Left lung (tissue), 10 donors: ENCODE data around the gene ATXN1. TPM values are rescaled to one million over a fixed set of nuclear protein-coding genes. Genes with fewer than 3 reads are reported as not detected.

Source experiments
- ATAC-seq: fragments of 200-7000 bp; cut with Tn5 transposase; one replicate; pipeline ENCODE4 v1.9.1; 2020; ENCODE audit warnings: moderate library complexity
- DNase-seq, 4 donors: peaks; one replicate each; pipeline ENCODE4 v3.0.0-alpha.2; 2013 to 2020
- H3K27ac ChIP-seq, 2 donors: fragments of 200-600 bp; sonication (generic) in 1 of 2; one replicate each; pipeline versions ENCODE4 v1.5.0 to v1.8.0; 2020 to 2021
- H3K27me3 ChIP-seq, 2 donors: fragments of 200-600 bp; sonication (generic) in 1 of 2; one replicate each; pipeline versions ENCODE4 v1.5.0 to v1.8.0; 2020 to 2021
- H3K36me3 ChIP-seq, 2 donors: fragments of 200-600 bp; sonication (generic) in 1 of 2; one replicate each; pipeline versions ENCODE4 v1.5.0 to v1.8.0; 2020 to 2021
- H3K4me1 ChIP-seq, 2 donors: fragments of 200-600 bp; one replicate each; pipeline ENCODE4 v1.8.0; 2021
- H3K4me3 ChIP-seq, 2 donors: fragments of 200-600 bp; sonication (generic) in 1 of 2; one replicate each; pipeline versions ENCODE4 v1.5.0 to v1.8.0; 2020 to 2021; ENCODE audit warnings: mild to moderate bottlenecking in 1 of 2
- H3K9me3 ChIP-seq, 2 donors: fragments of 200-600 bp; sonication (generic) in 1 of 2; one replicate each; pipeline versions ENCODE4 v1.5.0 to v1.8.0; 2020 to 2021
- intact Hi-C, 2 donors: fragments of 100-400 bp; cut with DNase I; formaldehyde crosslinking; loops; one replicate each; pipeline versions ENCODE4 v1.11.2 to v1.14.2; 2022
- polyA plus RNA-seq, 6 donors: library from polyadenylated mRNA; unstranded; fragments of 120-200 nt; gene quantifications; one replicate each; pipeline ENCODE4 v1.2.1, GENCODE V29; 2013; ENCODE audit not compliant: insufficient read length in 6 of 6
- total RNA-seq, 2 donors: library from RNA; stranded (reverse); fragmentation: NEBNext Ultra II Directional; extraction: Animal tissue kit (Norgen Biotek cat#: 25700); gene quantifications; one replicate each; pipeline ENCODE4 v1.2.1, GENCODE V29; 2021
- TF ChIP-seq, protein P1 (sequence below), 2 donors: fragments of 200-600 bp; sonication (generic) in 1 of 2; IDR thresholded peaks; one replicate each; pipeline versions ENCODE4 v1.5.0 to v1.8.0; 2021; ENCODE audit warnings: antibody characterized with exemption in 2 of 2
- donor health status: DM: no; HTN: yes; CAD: no.
- donor health status: DM: no; HTN: no; CAD: no.

ATXN1 gene
- total and polyA plus RNA-seq, 8 donors, result 23.3 to 67.4 (median 27.3) TPM

DNA sequence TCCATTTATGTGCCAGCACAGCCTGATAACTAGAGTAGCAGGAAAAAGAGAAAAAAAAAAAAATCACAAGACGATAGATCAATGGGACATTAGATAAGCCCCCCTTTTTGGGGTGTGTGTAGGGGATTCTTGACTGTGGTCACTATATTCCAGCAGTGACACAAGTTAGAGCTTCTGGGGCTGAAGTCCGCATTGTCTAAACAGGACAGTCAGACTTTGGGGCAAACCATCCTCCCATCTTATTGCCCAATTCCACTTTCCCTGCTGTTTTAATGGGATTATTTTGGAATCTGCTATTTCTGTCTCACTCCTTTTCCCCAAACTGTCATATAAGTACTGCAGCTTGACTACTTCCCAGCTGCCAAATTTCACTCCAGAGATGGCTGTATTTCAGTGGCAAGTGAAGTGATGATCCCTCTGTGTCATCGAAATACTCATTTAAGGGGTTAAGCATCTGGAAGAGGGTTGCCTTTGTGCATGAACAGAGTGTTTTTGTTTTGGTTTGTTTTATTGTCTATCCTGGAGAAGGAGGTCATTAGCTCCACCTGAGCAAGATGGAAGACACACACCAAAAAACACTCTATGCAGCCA lies 182.5 kb downstream of the ATXN1 start:
- DNase-seq, result peak in 1 of 4 donors; percentile 14

DNA sequence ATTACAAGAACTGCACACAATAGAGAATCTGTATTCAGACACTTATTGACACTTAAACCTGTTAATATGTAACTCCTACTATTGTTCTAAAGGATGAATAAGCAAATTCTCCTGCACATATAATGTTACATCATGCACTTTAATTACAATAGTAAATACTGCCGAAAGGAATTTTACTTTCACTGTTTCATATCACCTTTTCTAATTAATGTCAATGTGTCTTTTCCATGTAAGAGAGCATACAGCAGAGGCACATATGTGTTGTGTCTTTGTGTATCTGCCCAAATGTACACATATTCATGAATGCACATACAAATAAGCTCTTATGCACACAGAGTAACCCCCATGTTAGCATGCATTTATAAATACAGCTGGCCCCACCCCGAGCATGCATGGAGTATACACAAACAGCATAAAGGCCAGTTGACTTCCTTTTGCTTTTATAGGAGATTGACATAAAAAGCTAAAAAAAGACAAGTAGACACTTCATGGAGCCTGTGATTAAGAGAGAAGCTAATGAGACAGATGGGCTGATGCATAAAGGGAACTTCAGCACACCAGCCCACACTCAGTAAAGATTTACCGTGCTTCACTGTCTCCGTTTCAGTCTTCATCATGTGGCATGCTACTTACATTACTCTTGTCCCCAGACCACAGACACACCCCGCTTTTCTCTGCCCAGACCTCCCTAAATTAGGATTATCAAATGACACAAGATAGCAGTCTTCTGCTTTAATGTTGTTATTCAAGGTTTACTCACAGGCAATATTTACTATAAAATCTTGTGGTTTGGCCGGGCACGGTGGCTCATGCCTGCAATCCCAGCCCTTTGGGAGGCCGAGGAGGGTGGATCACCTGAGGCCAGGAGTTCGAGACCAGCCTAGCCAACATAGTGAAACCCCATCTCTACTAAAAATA lies 184.6 kb downstream of the ATXN1 start:
- ATAC-seq (peak; percentile 53), DNase-seq (no peak)
- H3K4me3 ChIP-seq, result no peak overlapping the region
- no peaks in the 10 kb centered on the region for H3K36me3 ChIP-seq
- no peaks in the 10 kb centered on the region for H3K9me3 ChIP-seq
- H3K27ac ChIP-seq, result no peak overlapping the region
- intact Hi-C loops, result no loop called here
- TF ChIP-seq, protein P1, sequence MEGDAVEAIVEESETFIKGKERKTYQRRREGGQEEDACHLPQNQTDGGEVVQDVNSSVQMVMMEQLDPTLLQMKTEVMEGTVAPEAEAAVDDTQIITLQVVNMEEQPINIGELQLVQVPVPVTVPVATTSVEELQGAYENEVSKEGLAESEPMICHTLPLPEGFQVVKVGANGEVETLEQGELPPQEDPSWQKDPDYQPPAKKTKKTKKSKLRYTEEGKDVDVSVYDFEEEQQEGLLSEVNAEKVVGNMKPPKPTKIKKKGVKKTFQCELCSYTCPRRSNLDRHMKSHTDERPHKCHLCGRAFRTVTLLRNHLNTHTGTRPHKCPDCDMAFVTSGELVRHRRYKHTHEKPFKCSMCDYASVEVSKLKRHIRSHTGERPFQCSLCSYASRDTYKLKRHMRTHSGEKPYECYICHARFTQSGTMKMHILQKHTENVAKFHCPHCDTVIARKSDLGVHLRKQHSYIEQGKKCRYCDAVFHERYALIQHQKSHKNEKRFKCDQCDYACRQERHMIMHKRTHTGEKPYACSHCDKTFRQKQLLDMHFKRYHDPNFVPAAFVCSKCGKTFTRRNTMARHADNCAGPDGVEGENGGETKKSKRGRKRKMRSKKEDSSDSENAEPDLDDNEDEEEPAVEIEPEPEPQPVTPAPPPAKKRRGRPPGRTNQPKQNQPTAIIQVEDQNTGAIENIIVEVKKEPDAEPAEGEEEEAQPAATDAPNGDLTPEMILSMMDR (IDR thresholded peaks at IDR 0.05), result no peak
- no peaks in the 10 kb centered on the region for H3K27me3 ChIP-seq
- H3K4me1 ChIP-seq, result no peaks in the 10 kb centered on the region

More for the DNA sequence above, 182.5 kb downstream of the ATXN1 start:
- ATAC-seq, result no peak
- intact Hi-C loops, result no loop called here
- H3K27me3 ChIP-seq, result no peaks in the 10 kb centered on the region
- no peak overlapping the region for H3K27ac ChIP-seq
- H3K4me1 ChIP-seq, result no peaks in the 10 kb centered on the region
- TF ChIP-seq, protein P1 (IDR thresholded peaks at IDR 0.05), result no peak
- peaks cover 0 to 9% of the 10 kb centered on the region in 2 donors for H3K36me3 ChIP-seq
- H3K9me3 ChIP-seq, result no peaks in the 10 kb centered on the region
- H3K4me3 ChIP-seq, result no peak overlapping the region

DNA sequence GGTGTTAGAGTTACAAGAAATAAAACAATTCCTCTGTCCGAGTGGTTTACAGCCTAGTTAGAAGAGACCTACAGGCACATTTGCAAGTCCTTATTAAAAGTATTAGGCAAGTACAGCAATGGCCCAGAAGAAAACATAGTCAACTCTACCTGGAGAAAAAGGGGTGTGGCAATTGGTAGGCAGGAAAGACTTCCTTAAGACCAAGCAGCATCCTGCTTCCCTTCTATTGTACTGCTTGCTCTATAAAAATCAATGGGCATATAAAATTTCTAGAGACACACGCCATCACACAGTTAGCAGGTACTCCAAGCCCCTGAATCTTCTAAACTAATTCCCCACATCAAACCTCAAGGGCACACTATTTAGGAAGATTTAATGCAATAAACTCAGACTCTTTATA lies 185.6 kb downstream of the ATXN1 start:
- Histone ChIP-seq H3K27me3 (no peaks in the 10 kb centered on the region), H3K9me3 (no peaks in the 10 kb centered on the region), H3K4me1 (no peaks in the 10 kb centered on the region), H3K27ac (no peak overlapping the region), H3K36me3 (no peaks in the 10 kb centered on the region), H3K4me3 (no peak overlapping the region)
- no peak for DNase-seq
- TF ChIP-seq, protein P1 (IDR thresholded peaks at IDR 0.05), result no peak
- ATAC-seq, result no peak
- intact Hi-C loops, result no loop called here

DNA sequence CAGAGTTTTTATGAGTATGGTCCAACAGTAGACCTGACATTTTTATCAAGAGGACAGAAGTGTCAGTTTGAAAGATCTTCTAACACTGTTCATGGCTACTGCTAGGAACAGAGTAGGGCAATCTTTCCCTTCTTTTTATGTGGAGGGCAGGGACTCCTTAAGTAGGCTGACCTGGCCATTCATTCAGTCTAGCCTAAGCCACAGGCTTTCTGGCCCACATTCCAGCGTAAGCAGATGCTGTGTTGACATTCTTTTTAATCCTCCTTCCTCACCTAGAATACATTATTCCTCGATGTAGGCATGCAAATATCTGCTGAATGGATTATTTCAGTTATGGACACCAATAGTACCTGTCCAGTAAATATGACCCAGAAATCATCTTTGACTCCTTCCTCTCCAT lies 188.3 kb downstream of the ATXN1 start:
- no peaks in the 10 kb centered on the region for H3K9me3 ChIP-seq
- ATAC-seq, result no peak
- no peak overlapping the region for H3K4me3 ChIP-seq
- peaks cover 0 to 7% of the 10 kb centered on the region in 2 donors for H3K4me1 ChIP-seq
- no peaks in the 10 kb centered on the region for H3K27me3 ChIP-seq
- no peak for DNase-seq
- H3K27ac ChIP-seq, result no peak overlapping the region
- intact Hi-C loops, result no loop called here
- TF ChIP-seq, protein P1 (IDR thresholded peaks at IDR 0.05), result no peak
- H3K36me3 ChIP-seq, result no peaks in the 10 kb centered on the region

DNA sequence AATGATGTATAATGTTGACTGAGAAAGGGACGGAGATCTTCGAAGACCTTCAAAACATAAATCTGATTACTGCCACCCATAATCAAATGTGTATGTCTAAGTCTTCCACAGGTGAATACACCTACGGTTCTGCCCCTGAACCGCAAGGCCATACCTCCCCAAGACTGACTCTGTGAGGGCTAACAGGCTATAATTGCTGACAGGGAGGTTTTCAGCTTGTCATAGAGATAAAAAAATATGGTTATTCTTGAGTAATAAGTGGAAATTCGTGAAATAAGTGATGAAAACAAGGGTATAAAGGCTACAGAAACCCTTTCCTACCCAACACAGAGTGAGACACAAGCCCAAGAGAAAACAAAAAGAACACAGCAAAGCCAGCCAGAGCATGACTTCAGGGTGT lies 188.9 kb downstream of the ATXN1 start:
- no peaks in the 10 kb centered on the region for H3K27me3 ChIP-seq
- H3K27ac ChIP-seq, result no peak overlapping the region
- H3K9me3 ChIP-seq, result no peaks in the 10 kb centered on the region
- no peak overlapping the region for H3K4me3 ChIP-seq
- DNase-seq (no peak), ATAC-seq (no peak)
- intact Hi-C loops, result no loop called here
- TF ChIP-seq, protein P1 (IDR thresholded peaks at IDR 0.05), result no peak
- peaks cover 0 to 7% of the 10 kb centered on the region in 2 donors for H3K4me1 ChIP-seq
- no peaks in the 10 kb centered on the region for H3K36me3 ChIP-seq
